HepG2 (cell line): Measurements from ENCODE around the gene PCGF2. TPM values are rescaled to one million over a fixed set of nuclear protein-coding genes. Genes with fewer than 3 reads are reported as not detected.
A peak's percentile ranks its signal among the peaks of the same experiment; 100 is the strongest.

Experiments
- AKAP8 ChIP-seq: sonication (generic); formaldehyde crosslinking; IDR thresholded peaks from 2 replicates; pipeline ENCODE4 v1.5.1; 2020; ENCODE audit warnings: mild to moderate bottlenecking, missing genetic modification reagents
- ERF ChIP-seq: IDR thresholded peaks from 2 replicates; pipeline ENCODE4 v1.6.1; 2018; ENCODE audit warnings: missing biosample characterization, missing genetic modification reagents
- FOXK1 ChIP-seq: sonication (generic); formaldehyde crosslinking; IDR thresholded peaks from 2 replicates; pipeline ENCODE4 v1.4.0; 2020; ENCODE audit warnings: low read depth, missing genetic modification reagents, borderline replicate concordance
- GABPB1 ChIP-seq: IDR thresholded peaks from 2 replicates; pipeline ENCODE4 v1.6.1; 2016; ENCODE audit warnings: mild to moderate bottlenecking, missing genetic modification reagents, moderate library complexity, missing compliant biosample characterization
- HIVEP1 ChIP-seq: sonication (generic); formaldehyde crosslinking; IDR thresholded peaks from 2 replicates; pipeline ENCODE4 v1.4.0; 2020; ENCODE audit warnings: mild to moderate bottlenecking, missing genetic modification reagents
- IKZF4 ChIP-seq: sonication (generic); formaldehyde crosslinking; IDR thresholded peaks from 2 replicates; pipeline ENCODE4 v1.5.1; 2020; ENCODE audit warnings: borderline replicate concordance, mild to moderate bottlenecking, low read depth, missing genetic modification reagents; ENCODE audit errors: not compliant biosample characterization
- KDM3A ChIP-seq: IDR thresholded peaks from 2 replicates; pipeline ENCODE4 v1.6.1; 2018; ENCODE audit warnings: low read depth, missing compliant biosample characterization
- NONO ChIP-seq, 2 experiments: fragments of 450-650 bp in 1 of 2; sonication (generic) in 1 of 2; formaldehyde crosslinking in 1 of 2; IDR thresholded peaks in 1 of 2; conservative IDR thresholded peaks in 1 of 2; 2 replicates each; pipeline versions ENCODE4 v1.6.1 to v1.8.0; 2017 to 2022; ENCODE audit warnings: mild to moderate bottlenecking in 1 of 2, missing genetic modification reagents in 1 of 2, moderate library complexity in 1 of 2
- PATZ1 ChIP-seq: sonication (generic); formaldehyde crosslinking; IDR thresholded peaks from 2 replicates; pipeline ENCODE4 v1.4.0; 2020; ENCODE audit warnings: missing genetic modification reagents
- PCBP2 ChIP-seq: fragments of 200-400 bp; formaldehyde crosslinking; optimal IDR thresholded peaks from 2 replicates; pipeline ENCODE3; 2018; ENCODE audit warnings: low read length, low read depth; ENCODE audit not compliant: poor library complexity, severe bottlenecking
- POLR2G ChIP-seq: fragments of 200-400 bp; formaldehyde crosslinking; IDR thresholded peaks from 2 replicates; pipeline ENCODE4 v1.6.1; 2018; ENCODE audit warnings: mild to moderate bottlenecking, low read depth, low read length, moderate library complexity
- PREB ChIP-seq: sonication (generic); formaldehyde crosslinking; IDR thresholded peaks from 2 replicates; pipeline ENCODE4 v1.4.0; 2020; ENCODE audit warnings: missing genetic modification reagents
- SP1 ChIP-seq, 2 experiments: fragments of 450-650 bp in 1 of 2; sonication (generic) in 1 of 2; formaldehyde crosslinking in 1 of 2; IDR thresholded peaks; 2 replicates each; pipeline versions ENCODE4 v1.4.0 to v1.6.1; 2016 to 2020; ENCODE audit warnings: missing genetic modification reagents in 1 of 2
- SP4 ChIP-seq: sonication (generic); formaldehyde crosslinking; IDR thresholded peaks from 2 replicates; pipeline ENCODE4 v1.8.1; 2023; ENCODE audit warnings: mild to moderate bottlenecking, missing genetic modification reagents
- SRSF1 ChIP-seq: fragments of 200-400 bp; formaldehyde crosslinking; optimal IDR thresholded peaks from 2 replicates; pipeline ENCODE3; 2017; ENCODE audit warnings: mild to moderate bottlenecking, low read depth, low read length, moderate library complexity
- STAG1 ChIP-seq: sonication (generic); formaldehyde crosslinking; IDR thresholded peaks from 2 replicates; pipeline ENCODE4 v1.4.0; 2020; ENCODE audit warnings: missing genetic modification reagents
- TEAD2 ChIP-seq: sonication (generic); formaldehyde crosslinking; IDR thresholded peaks from 2 replicates; pipeline ENCODE4 v1.9.0; 2021; ENCODE audit warnings: missing genetic modification reagents
- U2AF1 ChIP-seq: fragments of 200-400 bp; formaldehyde crosslinking; optimal IDR thresholded peaks from 2 replicates; pipeline ENCODE3; 2017; ENCODE audit warnings: mild to moderate bottlenecking, low read depth, low read length
- ZBTB3 ChIP-seq: sonication (generic); formaldehyde crosslinking; IDR thresholded peaks from 2 replicates; pipeline ENCODE4 v1.4.0; 2020; ENCODE audit warnings: low read depth, mild to moderate bottlenecking, moderate library complexity, missing genetic modification reagents, borderline replicate concordance
- ZNF275 ChIP-seq: sonication (generic); formaldehyde crosslinking; IDR thresholded peaks from 2 replicates; pipeline ENCODE4 v1.8.0; 2022; ENCODE audit warnings: missing genetic modification reagents, mild to moderate bottlenecking, inconsistent platforms, borderline replicate concordance
- ZNF746 ChIP-seq: sonication (generic); formaldehyde crosslinking; IDR thresholded peaks from 2 replicates; pipeline ENCODE4 v1.8.0; 2022; ENCODE audit warnings: mild to moderate bottlenecking, missing genetic modification reagents
- polyA plus RNA-seq, 8 experiments: library from polyadenylated mRNA; depleted of rRNA in 3 of 8; stranded (reverse) in 7 of 8; unstranded in 1 of 8; fragments of >200 nt; fragmentation: Illumina TruSeq in 4 of 8; extraction: Trizol in 4 of 8; gene quantifications; 2 replicates each; pipeline versions ENCODE4 v1.2.1 to v1.2.3, GENCODE V29; 2011 to 2016; ENCODE audit warnings: low read depth in 4 of 8, missing spikeins in 1 of 8, mixed read lengths in 1 of 8; ENCODE audit not compliant: insufficient read depth in 1 of 8
- total RNA-seq, 5 experiments: library from RNA; depleted of rRNA; stranded (reverse); fragments of >200 nt; fragmentation: Illumina TruSeq; extraction: Trizol; gene quantifications; 2 replicates each; pipeline ENCODE4 v1.2.3, GENCODE V29; 2016; ENCODE audit warnings: low read depth in 1 of 5
- TF ChIP-seq, protein P1 (sequence below): sonication (generic); formaldehyde crosslinking; IDR thresholded peaks from 2 replicates; pipeline ENCODE4 v1.5.0; 2020; ENCODE audit warnings: missing genetic modification reagents

PCGF2 gene
- total and polyA plus RNA-seq, 2 of the 13 experiments (the other 11 are each of a cell fraction or from before 2014, with no cell fraction given): 11.6 to 29.4 TPM

- TF ChIP-seq SRSF1: no peak
- no peak for TF ChIP-seq NONO (IDR thresholded peaks at IDR 0.05)
- TF ChIP-seq NONO (CRISPR knock-in tag; conservative IDR thresholded peaks at IDR 0.05): peak; percentile 73
- peak; percentile 78 for TF ChIP-seq STAG1 (CRISPR knock-in tag)
- no peak for TF ChIP-seq IKZF4
- peak; percentile 77 for TF ChIP-seq HIVEP1
- peak; percentile 71 for TF ChIP-seq PCBP2
- TF ChIP-seq SP1 (IDR thresholded peaks at IDR 0.05): no peak
- TF ChIP-seq SP1 (CRISPR knock-in tag; IDR thresholded peaks at IDR 0.05): no peak
- peak; percentile 90 for TF ChIP-seq AKAP8 (CRISPR knock-in tag)
- no peak for TF ChIP-seq TEAD2 (CRISPR knock-in tag)
- no peak for TF ChIP-seq PREB (CRISPR knock-in tag)
- peak; percentile 56 for TF ChIP-seq POLR2G
- peak; percentile 28; the same call in 1 of the 2 replicates for TF ChIP-seq GABPB1 (CRISPR knock-in tag)
- peak; percentile 54; the same call in 1 of the 2 replicates for TF ChIP-seq ZNF746 (CRISPR knock-in tag)
- TF ChIP-seq KDM3A (CRISPR knock-in tag): peak; percentile 80
- peak; percentile 55; the same call in 1 of the 2 replicates for TF ChIP-seq PATZ1 (CRISPR knock-in tag)
- 0 out of 2 replicates have a peak, but pooled peaks have one; percentile 33 for TF ChIP-seq SP4
- peak; percentile 37; the same call in 1 of the 2 replicates for TF ChIP-seq FOXK1
- 0 out of 2 replicates have a peak, but pooled peaks have one; percentile 43 for TF ChIP-seq ERF (CRISPR knock-in tag)
- TF ChIP-seq U2AF1: peak; percentile 87
- TF ChIP-seq, protein P1, sequence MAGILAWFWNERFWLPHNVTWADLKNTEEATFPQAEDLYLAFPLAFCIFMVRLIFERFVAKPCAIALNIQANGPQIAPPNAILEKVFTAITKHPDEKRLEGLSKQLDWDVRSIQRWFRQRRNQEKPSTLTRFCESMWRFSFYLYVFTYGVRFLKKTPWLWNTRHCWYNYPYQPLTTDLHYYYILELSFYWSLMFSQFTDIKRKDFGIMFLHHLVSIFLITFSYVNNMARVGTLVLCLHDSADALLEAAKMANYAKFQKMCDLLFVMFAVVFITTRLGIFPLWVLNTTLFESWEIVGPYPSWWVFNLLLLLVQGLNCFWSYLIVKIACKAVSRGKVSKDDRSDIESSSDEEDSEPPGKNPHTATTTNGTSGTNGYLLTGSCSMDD (CRISPR knock-in tag): no peak
- TF ChIP-seq ZBTB3 (CRISPR knock-in tag): no peak
- 0 out of 2 replicates have a peak, but pooled peaks have one; percentile 66 for TF ChIP-seq ZNF275 (CRISPR knock-in tag)
These were observed 12.8 kb downstream of the PCGF2 start (continued) for GRCh38 chr17:38735161-38735997.
